Superior temporal gyrus (tissue), 1 donor: ENCODE data around the gene RAB10.
A peak's percentile ranks its signal among the peaks of the same experiment; 100 is the strongest.
"Not testable (repeated sequence)": the region's sequence is repeated elsewhere in the genome, so short reads cannot be mapped to it uniquely, and the experiment has no call there.

ENCODE experiments used
- DNase-seq: peaks from one replicate; pipeline ENCODE4 v3.0.0-alpha.2; 2016; ENCODE audit errors: extremely low spot score

Gene RAB10

DNA sequence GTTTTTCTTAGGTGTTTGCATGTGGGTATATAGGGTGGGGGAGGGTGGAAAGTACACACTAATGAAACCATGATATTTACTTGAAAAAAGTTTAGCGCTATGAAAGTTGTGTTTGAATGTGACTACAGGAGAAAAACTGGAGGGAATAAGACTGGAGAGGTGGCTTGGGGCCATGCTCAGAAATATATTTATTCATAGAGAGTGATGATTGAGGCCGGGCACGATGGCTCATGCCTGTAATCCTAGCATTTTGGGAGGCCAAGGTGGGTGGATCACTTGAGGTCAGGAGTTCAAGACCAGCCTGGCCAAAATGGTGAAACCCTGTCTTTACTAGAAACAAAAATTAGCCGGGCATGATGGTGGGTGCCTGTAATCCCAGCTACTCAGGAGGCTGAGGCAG is 55.0 kb downstream of the RAB10 start:
- not testable (repeated sequence) for DNase-seq

DNA sequence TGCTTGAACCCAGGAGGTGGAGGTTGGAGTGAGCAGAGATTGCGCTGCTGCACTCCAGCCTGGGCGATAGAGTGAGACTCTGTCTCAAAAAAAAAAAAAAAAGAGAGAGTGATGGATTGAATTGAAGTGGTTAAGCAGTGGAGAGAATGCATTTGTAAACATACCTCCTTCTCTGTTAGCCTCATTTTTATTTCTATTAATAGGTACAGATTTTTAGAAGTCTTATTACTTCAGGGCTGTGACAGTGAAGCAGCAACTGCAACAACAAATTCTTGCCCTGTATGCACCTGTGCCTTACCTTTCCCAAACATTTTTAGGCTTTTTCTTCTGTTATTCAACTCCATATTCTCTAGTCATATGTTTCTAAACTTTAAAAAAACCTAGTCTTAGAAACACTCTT is 55.5 kb downstream of the RAB10 start:
- no peak for DNase-seq

DNA sequence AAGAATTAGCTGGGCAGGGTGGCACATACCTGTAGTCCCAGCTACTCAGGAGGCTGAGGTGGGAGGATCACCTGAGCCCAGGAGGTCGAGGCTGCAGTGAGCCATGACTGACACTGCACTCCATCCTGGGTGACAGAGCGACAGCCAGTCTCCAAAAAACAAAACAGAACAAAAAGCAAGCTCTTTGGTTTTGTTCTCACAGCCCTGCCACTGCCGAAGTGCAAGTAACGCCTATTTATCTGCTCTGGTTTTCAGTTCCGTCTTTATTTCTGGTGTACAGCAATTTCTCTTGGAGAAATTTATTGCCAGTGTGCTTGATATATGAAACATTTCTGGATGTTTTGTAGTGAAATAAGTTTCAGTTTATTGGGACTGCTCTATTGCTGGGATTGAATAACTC is 61.9 kb downstream of the RAB10 start:
- no peak for DNase-seq

DNA sequence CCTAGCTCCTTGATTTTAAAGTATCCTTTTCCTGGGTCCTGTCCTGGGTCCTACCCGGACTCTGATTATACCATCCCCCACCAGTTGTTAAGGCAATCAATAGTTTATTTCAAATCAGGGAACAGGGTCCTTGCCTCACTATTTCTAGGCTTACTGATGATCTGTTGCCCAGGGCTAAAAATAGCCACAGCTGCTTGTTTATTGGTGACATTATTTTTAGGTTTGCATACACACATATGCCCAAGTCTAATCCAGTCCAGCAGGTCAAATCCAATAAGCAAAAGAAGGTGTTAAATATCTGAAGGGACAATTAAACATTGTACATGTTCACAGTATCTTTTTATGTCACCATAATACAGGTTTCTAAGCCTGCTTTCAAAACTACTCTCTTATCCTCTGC is 66.0 kb downstream of the RAB10 start:
- DNase-seq = no peak

DNA sequence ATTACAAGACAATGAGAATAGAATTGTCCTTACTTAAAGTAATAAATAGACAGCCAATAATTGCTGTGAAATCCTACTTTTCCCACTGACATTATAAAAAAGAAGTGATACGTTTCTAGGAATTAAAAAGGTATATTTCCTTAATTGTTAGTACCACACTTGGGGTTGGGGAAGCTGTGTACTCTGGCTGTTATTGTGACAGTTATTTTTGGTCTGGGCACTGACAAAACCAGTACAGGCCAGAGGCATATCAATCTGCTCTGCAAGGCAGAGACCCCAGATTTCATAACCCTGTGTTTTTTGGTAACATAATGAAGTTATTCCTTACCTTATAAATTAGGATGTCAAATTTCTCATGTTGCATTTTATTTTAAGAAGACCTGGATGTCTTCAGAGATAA is 66.5 kb downstream of the RAB10 start:
- DNase-seq = no peak

DNA sequence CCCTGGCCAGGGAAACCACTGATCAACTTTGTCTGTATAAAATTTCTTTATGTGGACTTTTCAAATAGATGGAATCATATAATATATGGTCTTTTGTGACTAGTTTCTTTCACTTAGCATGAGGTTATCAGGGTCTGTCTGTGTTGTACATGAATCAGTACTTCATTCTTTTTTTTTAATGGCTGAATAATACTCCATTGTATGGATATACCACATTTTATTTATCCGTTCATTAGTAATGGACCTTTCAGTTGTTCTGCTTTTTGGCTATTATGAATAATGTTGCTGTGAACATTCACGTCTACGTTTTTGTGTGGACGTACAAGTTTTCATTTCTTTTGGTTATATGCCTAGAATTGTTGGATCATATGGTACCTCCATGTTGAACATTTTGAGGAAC is 69.9 kb downstream of the RAB10 start:
- no peak for DNase-seq

DNA sequence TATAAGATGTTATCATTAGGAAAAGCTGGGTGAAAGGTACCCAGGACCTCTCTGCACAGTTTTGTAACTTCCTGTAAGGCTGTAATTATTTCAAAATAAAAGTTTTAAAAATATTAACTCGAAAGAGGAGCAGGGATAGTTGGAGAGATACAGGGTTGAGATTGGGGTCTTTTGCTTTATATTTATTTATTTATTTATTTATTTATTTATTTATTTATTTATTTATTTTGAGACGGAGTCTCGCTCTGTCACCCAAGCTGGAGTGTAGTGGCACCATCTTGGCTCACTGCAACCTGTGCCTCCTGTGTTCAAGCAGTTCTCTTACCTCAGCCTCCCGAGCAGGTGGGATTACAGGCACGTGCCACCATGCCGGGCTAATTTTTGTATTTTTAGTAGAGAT is 74.8 kb downstream of the RAB10 start:
- not testable (repeated sequence) for DNase-seq

DNA sequence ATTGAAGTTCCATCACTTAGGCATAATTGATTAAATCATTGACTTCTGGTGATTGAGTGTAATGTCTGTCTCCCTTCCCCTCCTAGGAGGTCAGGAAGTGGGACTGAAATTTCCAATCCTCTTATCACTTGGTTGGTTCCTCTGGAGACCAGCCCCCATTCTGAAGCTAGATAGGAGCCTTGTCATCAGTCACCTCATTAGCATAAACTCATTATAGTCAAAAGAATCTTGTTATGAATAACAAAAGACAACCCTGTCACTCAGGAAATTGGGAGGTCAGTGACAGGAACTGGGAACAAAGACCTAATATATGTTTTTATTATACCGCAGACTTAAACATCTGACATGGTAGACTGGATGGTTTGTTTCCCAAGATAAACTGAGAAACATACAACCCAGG is 78.3 kb downstream of the RAB10 start:
- no peak for DNase-seq

DNA sequence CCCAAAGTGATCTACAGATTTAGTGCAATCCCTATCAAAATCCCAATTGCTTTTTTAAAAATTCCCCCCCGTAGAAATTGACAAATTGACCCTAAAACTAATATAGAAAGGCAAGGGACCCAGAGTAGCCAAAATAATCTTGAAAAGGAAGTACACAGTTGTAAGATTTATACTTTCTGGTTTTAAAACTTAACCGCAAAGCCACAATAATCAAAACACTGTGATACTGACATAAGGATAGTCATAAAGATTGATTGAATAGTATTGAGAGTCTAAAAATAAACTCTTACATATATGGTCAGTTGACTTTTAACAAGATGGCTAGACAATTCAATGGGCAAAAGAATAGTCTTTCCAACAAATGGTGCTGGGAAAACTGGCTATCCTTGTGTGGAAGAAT is 80.3 kb downstream of the RAB10 start:
- no peak for DNase-seq

DNA sequence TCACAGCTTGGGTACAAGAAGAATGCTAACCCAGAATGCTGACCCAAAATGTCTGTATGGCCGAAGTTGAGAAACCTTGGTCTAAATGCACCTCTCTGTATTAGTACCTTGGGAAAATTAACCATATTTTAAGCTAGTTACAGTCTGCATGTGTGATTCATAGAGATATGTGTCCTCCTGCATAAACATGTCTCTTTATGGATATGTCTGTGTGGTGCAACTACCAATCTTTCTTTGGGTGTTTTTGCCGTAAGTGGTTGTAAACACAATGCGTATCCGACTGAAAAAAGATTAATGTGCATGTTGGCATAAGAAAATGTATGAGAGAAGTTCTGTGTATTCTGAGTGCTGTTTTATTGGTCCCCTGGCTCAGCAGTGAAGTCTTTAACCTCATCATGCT is 84.8 kb downstream of the RAB10 start:
- DNase-seq = no peak

DNA sequence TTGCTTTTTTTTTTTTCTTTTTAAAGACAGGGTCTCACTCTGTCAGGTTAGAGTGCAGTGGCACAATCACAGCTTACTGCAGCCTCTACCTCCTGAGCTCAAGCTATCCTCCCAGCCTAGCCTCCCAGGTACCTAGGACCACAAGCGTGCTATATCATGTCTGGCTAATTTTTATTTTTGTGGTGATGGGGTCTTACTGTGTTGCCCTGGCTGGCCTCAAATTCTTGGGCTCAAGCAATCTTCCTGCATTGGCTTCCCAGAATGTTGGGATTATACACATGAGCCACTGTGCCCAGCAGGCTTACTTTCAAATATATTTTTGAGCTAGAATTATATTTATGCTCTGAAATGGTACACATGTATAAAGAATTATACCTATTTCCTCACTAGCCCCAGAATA is 85.6 kb downstream of the RAB10 start:
- DNase-seq = no peak

DNA sequence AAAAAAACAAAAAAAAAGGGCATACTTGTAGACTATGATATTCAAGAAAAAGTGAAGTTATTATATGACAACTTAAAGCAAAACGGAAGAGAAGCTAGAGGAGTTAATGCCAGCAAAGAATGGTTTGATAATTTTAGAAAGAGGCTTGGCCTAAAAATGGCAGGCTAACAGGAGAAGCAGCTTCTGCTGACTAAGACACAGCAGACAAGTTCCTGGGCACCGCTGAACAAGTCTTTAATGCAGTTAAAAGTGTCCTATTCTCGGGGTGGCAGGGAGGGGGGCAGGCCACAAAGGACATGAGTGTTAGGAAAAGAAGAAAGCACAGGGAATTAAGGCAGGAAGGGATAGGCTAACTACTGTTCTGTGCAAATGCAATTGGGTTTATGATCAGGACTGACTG is 88.7 kb downstream of the RAB10 start:
- DNase-seq = peak; percentile 53

DNA sequence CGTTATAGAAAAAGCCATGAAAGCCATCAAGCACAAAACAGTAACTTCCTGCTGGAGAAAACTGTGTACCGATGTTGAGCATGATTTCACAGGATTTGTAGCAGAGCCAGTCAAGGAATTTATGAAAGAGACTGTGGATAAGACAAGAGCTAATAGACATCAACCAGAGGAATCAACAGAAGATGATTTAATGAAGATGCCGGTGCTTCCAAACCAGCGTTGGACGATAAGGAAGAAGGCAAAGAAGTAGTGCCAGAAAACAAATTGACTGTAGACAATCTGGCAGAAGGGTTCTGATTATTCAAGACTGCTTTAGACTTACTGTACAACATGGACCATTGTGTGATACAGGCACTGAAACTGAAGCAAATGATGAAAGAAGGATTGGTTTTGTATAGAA is 89.5 kb downstream of the RAB10 start:
- DNase-seq = no peak

DNA sequence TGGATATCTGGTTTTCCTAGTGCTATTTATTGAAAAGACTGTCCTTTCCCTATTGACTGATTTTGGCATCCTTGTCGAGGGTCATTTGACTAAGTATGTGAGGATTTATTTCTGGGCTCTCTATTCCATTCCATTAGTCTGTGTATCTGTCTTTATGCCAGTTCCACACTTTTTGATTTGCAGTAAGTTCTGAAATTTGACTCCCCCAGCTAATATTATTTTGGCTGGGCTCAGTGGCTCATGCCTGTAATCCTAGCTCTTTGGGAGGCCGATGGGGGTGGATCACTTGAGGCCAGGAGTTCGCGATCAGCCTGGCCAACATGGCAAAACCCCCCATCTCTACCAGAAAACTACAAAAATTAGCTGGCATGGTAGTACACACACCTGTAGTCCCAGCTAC is 92.2 kb downstream of the RAB10 start:
- no peak for DNase-seq

DNA sequence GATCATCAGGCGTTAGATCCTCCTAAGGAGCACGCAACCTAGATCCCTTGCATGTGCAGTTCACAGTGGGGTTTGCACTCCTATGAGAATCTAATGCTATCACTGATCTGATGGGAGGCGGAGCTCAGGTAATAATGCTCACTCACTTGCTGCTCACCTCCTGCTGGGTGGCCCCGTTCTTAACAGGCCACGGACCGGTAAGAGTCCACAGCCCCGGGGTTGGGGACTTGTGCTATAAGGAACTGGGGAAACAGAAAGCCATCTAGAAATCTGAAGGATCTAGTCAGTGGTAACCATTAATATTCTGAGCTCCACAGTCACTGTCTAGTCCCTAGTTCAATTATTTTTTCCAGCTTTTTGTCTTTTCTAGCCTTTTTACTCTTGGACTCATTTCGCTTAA is 94.3 kb downstream of the RAB10 start:
- DNase-seq = no peak

DNA sequence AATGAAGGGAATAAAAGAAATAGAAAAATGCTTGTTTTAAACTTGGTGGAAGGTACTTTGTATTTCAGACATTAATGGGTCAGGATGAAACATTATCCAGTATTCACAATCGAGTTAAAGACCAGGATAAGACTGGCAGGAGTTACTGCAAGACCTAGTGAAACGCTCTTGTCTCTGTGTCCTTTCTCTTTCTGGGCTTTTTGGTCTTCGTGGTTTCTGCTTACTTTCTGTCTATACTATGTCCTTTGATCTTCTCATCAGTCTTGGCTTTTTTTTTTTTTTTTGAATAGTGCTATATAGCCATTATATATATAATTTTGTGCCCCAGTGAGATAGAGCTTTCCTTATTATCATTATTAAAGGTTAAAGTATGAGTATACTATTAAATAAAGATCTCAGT is 96.9 kb downstream of the RAB10 start:
- DNase-seq = no peak

DNA sequence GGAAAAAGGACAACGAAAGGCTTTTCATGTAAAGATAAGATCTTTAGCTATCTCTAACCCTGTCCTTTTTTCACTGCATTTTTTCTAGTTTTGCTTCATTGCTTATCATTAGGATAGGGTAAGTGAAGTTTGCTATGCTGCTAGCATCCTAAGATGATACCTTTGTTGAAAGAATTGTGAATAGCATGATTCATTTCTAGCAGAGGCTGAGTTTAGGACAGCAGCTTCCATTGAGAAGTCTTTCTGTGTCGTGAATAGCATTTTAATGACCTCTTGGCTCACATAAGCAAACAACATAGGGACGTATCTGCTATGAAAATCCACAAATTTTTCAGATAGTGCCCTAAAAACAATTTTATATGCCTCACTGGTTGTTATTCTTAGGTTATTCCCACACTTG is 102.6 kb downstream of the RAB10 start:
- DNase-seq = peak; percentile 87

DNA sequence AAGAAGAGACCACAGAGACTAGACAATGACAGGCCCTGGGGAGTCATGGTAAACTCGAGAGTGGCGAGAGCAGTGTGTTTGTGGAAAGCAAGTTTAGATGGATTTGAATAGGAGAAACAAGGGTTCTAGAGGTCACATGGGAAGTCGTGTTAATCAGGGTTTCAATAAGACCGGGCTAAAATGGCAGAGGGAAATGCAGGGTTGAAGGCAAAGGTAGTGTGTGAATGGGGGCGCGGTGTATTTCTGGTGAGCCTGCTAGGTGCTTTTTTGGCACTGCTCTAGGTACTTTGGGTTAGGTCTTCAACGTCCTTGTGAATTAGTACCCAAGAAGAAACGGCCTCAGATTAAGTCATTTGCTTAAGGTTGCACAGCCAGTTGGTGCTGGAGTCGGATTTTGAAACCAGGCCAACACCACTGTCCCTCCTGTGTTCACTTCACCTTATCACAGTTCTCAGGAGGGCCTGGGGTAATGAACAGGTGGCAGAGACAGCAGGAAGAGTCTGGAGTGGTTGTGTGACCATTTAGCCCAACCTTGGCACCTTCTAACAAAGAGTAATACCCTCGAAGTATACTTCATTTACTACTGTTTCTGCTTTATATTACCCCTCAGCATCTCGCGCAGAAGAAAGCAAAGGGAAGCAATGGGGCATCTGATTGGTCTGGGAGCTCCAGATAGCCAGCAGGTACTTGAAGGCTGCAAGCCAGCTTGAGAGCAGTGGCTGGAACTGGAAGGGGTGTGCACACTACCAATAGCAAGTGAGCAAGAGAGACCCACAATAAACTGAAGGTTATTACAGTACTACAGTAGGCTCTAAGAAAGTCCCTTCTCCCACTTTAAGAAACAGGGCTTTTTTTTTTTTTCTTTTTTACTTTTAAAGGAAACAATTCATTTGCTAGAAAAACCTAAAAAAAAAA is 105.6 kb downstream of the RAB10 start:
- no peak for DNase-seq

DNA sequence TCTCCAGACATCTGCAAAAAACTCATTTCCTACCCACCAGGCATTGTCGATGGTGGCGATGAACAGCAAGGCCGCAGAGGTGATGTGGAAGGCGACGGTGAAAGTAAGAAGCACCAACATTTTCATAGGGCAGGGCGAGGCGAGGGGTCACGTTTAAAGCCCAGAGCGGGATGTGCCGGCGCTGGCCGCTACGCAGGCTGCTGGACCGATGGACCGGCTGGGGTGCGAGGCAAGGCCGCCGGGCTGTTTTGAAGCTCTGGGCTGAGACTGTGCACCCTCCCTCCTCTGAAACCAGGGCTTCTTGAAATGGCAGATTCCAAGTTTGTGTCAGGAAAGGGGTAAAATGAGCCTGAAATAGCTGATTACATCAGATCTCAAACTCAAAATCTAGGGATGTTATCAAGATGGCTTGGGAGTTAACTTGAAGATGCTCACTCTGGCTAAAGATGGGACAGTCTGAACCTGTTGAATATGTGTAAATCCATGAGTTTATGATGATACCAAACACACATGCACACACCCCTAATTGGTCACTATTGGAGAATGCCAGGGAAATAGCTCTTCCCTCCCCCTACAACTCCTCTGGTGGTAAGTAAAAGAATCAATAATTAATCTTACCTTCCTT is 107.4 kb downstream of the RAB10 start:
- no peak for DNase-seq

DNA sequence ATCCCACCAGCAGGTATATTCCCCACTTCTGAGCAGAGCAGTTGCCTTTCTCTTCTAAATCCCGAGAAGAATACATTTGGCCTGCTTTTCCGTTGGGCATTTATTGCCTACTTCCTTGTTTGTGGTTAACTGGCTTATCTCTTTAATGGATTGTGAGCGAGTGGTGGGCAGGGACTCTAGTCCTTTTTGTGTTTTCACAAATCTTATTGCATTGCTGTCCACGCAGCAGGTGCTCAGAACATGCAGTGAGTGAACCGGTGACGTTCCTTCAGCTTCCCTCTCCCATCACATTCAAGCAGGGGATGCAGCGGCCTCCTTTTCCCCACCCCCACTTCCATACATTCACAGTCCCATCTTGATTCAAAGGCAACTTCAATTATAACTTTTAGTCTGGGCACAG is 110.1 kb downstream of the RAB10 start:
- no peak for DNase-seq

DNA sequence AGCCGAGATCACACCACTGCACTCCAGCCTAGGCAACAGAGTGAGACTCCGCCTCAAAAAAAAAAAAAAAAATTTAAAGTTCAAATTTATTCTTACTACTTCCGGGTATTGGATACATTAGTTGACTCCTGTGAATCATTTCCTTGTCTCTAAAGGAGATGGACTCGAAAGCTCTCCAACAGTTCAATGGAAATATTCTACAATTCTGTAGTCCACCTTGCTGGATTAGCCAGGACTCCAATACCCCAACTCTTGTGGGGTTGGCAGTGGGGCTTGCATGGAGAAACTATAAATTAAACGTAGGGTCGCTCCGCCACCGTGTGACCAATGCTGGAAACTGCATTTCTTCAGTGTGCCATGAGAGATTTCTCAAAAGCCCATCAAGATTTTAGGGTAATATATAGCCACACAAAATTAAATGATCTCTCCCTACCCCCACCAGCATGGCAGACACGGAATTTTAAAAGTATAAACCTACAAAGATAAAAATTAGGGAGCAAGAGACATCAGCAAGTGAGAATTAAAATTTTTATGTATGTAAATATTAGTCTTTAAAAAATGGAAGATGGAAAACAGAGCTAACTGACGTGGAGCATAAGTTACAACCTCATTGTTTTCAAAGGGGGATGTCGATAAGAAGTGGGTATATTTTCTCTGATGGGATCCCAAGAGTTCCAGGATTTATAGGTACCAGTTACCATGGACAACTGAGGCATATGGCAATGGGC is 111.2 kb downstream of the RAB10 start:
- DNase-seq = peak; percentile 93

DNA sequence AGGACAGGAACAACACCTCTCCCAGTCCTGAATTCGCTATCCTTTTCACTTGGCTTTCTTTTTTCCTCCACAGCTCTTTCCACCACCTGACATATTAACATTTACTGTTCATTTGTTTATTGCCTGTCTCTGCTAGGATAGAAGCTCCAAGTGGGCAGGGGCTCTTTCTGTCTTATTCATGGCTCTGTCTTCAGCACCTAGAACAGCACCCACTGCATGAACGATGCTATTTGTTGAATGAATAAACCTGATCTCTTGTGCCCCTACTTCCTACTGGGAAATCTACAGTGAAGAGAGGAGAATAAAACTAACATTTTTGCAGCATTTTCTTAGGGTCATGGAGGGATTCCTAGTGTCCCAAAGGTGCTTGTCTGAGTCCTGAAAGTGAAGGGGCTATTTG is 114.6 kb downstream of the RAB10 start:
- no peak for DNase-seq

DNA sequence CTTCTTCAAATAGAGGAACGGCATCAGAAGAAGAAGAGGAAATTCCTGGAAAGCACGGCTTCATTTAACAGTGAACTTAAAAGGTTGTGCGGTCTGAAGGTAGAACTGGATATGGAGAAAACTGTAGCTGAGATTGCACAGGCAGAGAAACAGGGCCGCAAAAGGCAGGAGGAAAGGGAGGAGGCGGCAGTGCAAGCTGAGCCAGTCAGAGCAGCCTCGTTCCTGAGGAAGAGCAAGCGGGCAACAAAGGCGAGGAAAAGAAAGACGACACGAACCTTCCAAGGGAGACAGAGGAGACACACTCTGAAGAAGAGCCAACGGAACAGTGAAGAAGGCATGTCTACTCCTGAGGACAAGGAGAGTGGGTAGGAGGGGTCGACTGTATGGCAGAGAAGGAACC is 116.4 kb downstream of the RAB10 start:
- no peak for DNase-seq
